ENCODE results near the gene CHRM2. TPM values are rescaled to one million over a fixed set of nuclear protein-coding genes. Genes with fewer than 3 reads are reported as not detected.

Gene CHRM2
- total RNA-seq, 1 experiment from 2014 or later: not detected

- Histone ChIP-seq H2BK5ac (ENCODE audit: insufficient read length, low read length) (no peak overlapping the region), H2BK15ac (ENCODE audit: low read depth, low read length) (no peak overlapping the region), H3K9ac (ENCODE audit: extremely low read depth, insufficient read length, low read length) (no peak overlapping the region), H3K79me2 (ENCODE audit: insufficient read depth, low read length) (no peaks in the 10 kb centered on the region), H2BK120ac (ENCODE audit: low read depth, low read length, poor library complexity, severe bottlenecking) (no peak overlapping the region), H4K20me1 (ENCODE audit: control insufficient read depth, insufficient read depth, insufficient read length) (no peaks in the 10 kb centered on the region), H3T11ph (ENCODE audit: low read length) (no peak overlapping the region), H3K18ac (ENCODE audit: insufficient read length, low read depth, low read length) (no peak overlapping the region), H3K27me3 (ENCODE audit: insufficient read depth, low read length) (no peaks in the 10 kb centered on the region), H3K27ac (ENCODE audit: insufficient read length, low read depth, low read length) (no peak overlapping the region), H4K5ac (ENCODE audit: insufficient read length, low read depth, low read length) (no peak overlapping the region), H2AK5ac (ENCODE audit: insufficient read length, low read length) (no peak overlapping the region), H3K14ac (ENCODE audit: insufficient read depth, low read length) (no peak overlapping the region), H3K56ac (ENCODE audit: insufficient read length, low read depth, low read length) (no peak overlapping the region), H4K91ac (ENCODE audit: insufficient read length, low read depth, low read length) (no peak overlapping the region), H3K23me2 (ENCODE audit: insufficient read length, low read depth, low read length, poor library complexity, severe bottlenecking) (no peaks in the 10 kb centered on the region), H3K4me1 (ENCODE audit: insufficient read depth, low read length) (no peaks in the 10 kb centered on the region; the same call in 1 of the 2 replicates), H2BK20ac (ENCODE audit: low read depth, low read length, poor library complexity, severe bottlenecking) (no peak overlapping the region), H3K79me1 (ENCODE audit: insufficient read depth, low read depth, low read length, poor library complexity, severe bottlenecking) (no peaks in the 10 kb centered on the region), H3K23ac (ENCODE audit: insufficient read length, low read depth, low read length) (no peak overlapping the region), H3K9me3 (ENCODE audit: control insufficient read depth, low read depth, low read length) (no peaks in the 10 kb centered on the region), H4K8ac (replicated peaks; ENCODE audit: insufficient read length, low read depth, low read length) (no peak overlapping the region), H2AFZ (ENCODE audit: low read length) (no peak overlapping the region), H3K4ac (ENCODE audit: low read depth, low read length) (no peak overlapping the region), H3K4me2 (ENCODE audit: insufficient read depth, insufficient read length, low read length) (no peak overlapping the region), H2BK12ac (ENCODE audit: insufficient read length, low read depth, low read length) (no peak overlapping the region)
- no peaks in the 10 kb centered on the region for H3K36me3 Mint-ChIP-seq (ENCODE audit: insufficient read depth in 1 of 3, low read depth in 3 of 3)
- H3K9me3 Mint-ChIP-seq: no peaks in the 10 kb centered on the region
- WGBS (ENCODE audit: extremely low coverage, insufficient read length, low lambda C conversion rate): no CpG with 5 or more reads among the region's 1 CpG
- H3K4me3 Mint-ChIP-seq: no peak overlapping the region
- 0 out of 4 replicates have a peak, but pooled peaks cover 0 to 2% of the 10 kb centered on the region in 2 experiments for H3K4me1 Mint-ChIP-seq
- no peaks in the 10 kb centered on the region for H3K27me3 Mint-ChIP-seq (ENCODE audit: low read depth)
- no peak for DNase-seq
- TF ChIP-seq, protein P1, sequence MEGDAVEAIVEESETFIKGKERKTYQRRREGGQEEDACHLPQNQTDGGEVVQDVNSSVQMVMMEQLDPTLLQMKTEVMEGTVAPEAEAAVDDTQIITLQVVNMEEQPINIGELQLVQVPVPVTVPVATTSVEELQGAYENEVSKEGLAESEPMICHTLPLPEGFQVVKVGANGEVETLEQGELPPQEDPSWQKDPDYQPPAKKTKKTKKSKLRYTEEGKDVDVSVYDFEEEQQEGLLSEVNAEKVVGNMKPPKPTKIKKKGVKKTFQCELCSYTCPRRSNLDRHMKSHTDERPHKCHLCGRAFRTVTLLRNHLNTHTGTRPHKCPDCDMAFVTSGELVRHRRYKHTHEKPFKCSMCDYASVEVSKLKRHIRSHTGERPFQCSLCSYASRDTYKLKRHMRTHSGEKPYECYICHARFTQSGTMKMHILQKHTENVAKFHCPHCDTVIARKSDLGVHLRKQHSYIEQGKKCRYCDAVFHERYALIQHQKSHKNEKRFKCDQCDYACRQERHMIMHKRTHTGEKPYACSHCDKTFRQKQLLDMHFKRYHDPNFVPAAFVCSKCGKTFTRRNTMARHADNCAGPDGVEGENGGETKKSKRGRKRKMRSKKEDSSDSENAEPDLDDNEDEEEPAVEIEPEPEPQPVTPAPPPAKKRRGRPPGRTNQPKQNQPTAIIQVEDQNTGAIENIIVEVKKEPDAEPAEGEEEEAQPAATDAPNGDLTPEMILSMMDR (conservative IDR thresholded peaks at IDR 0.05): no peak
- 0 out of 7 replicates have a peak overlapping the region, but pooled peaks of 1 of the 3 experiments have one; percentile 47 for H3K27ac Mint-ChIP-seq
Measured at GRCh38 chr7:136900005-136900404, 31.6 kb downstream of the CHRM2 start.
